MM.1S (cell line): ENCODE results near the gene FMN1.

Source experiments
- EZH2phosphoT487 ChIP-seq: fragments of 300-600 bp; sonication (generic); IDR thresholded peaks from 2 replicates; pipeline ENCODE4 v1.6.1; 2018; ENCODE audit warnings: antibody characterized with exemption, low read length
- TF ChIP-seq, protein P1 (sequence below): fragments of 300-600 bp; sonication (generic); IDR thresholded peaks from 2 replicates; pipeline ENCODE4 v1.5.1; 2016; ENCODE audit warnings: antibody characterized with exemption, low read length, mixed read lengths

DNA sequence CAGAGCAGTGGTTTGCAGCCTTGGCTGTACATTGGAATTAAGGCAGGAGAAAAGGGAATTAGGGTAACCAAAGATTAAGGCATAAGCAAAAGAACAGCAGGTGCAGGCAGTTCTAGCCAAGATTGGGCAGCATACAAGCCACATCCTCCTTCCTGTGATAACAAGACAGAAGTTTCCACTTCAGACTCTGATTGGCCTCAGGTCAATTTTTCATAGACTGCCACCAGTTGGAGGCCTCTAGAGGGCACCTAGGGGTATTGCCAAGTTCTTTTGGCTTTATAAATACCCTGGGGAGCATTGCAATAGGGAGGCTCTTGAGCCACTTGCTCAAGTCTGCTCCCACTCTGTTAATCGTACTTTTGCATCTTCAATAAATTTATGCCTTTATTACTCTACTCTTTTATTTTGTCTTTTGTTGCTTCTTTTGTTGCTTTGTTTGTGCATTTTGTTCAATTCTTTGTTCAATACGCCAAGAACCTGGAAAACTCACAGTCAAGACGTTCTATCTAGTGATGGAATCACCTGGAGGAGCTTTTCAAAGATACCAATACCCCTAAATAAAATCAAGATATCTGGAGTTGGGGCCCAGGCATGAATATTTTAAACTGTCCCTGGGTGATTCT is 32.2 kb upstream of the FMN1 start:
- TF ChIP-seq, protein P1, sequence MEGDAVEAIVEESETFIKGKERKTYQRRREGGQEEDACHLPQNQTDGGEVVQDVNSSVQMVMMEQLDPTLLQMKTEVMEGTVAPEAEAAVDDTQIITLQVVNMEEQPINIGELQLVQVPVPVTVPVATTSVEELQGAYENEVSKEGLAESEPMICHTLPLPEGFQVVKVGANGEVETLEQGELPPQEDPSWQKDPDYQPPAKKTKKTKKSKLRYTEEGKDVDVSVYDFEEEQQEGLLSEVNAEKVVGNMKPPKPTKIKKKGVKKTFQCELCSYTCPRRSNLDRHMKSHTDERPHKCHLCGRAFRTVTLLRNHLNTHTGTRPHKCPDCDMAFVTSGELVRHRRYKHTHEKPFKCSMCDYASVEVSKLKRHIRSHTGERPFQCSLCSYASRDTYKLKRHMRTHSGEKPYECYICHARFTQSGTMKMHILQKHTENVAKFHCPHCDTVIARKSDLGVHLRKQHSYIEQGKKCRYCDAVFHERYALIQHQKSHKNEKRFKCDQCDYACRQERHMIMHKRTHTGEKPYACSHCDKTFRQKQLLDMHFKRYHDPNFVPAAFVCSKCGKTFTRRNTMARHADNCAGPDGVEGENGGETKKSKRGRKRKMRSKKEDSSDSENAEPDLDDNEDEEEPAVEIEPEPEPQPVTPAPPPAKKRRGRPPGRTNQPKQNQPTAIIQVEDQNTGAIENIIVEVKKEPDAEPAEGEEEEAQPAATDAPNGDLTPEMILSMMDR, result peak; percentile 67
- TF ChIP-seq EZH2phosphoT487, result no peak
